ENCODE results near the gene SEMA3C.

- TF ChIP-seq EP300 (IDR thresholded peaks at IDR 0.05) (no peak), POLR2A (IDR thresholded peaks at IDR 0.05) (no peak)
Measured at GRCh38 chr7:80699721-80700256, 219.1 kb downstream of the SEMA3C start.

Data from upper lobe of left lung (tissue), 4 donors.